Measurements from ENCODE around the gene CRTC1.

- no peak for TF ChIP-seq CTCF (IDR thresholded peaks at IDR 0.05; ENCODE audit: poor library complexity)
- peak; percentile 71 for TF ChIP-seq EZH2 (IDR thresholded peaks at IDR 0.05; ENCODE audit: borderline replicate concordance)
These were observed 105.3 kb downstream of the CRTC1 start for GRCh38 chr19:18788529-18789421.
